WTC11 (cell line): ENCODE data around the gene LRRC40. TPM values are rescaled to one million over a fixed set of nuclear protein-coding genes. Genes with fewer than 3 reads are reported as not detected.
"Not testable (repeated sequence)": the region's sequence is repeated elsewhere in the genome, so short reads cannot be mapped to it uniquely, and the experiment has no call there.

ENCODE experiments used
- ATAC-seq: fragments of 200-7000 bp; cut with Tn5 transposase; 2 replicates; pipeline ENCODE4 v1.10.0; 2021; ENCODE audit warnings: mild to moderate bottlenecking, moderate library complexity
- CTCF ChIA-PET: fragments of 300-600 bp; sonication (Branson Sonifier 250); formaldehyde crosslinking; loops from one replicate; lab custom pipeline; 2021; ENCODE audit warnings: antibody characterized with exemption; lab: Charles Lee
- POLR2A ChIA-PET: fragments of 350-600 bp; sonication (Branson Sonifier 250); formaldehyde crosslinking; loops from one replicate; lab custom pipeline; 2021; ENCODE audit warnings: antibody characterized with exemption; lab: Charles Lee
- DNase-seq: peaks from one replicate; pipeline ENCODE4 v3.0.0; 2021; ENCODE audit warnings: low spot score
- H3K27ac Mint-ChIP-seq: 2 replicates; pipeline ENCODE4 v1.8.0; 2021; ENCODE audit warnings: mixed read lengths
- H3K27me3 Mint-ChIP-seq: 2 replicates; pipeline ENCODE4 v1.8.0; 2021; ENCODE audit warnings: low read depth, mild to moderate bottlenecking, moderate library complexity, mixed read lengths
- H3K36me3 Mint-ChIP-seq: 2 replicates; pipeline ENCODE4 v1.8.0; 2021; ENCODE audit warnings: mixed read lengths
- H3K4me1 Mint-ChIP-seq: 2 replicates; pipeline ENCODE4 v1.8.0; 2022; ENCODE audit warnings: mixed read lengths
- H3K4me3 Mint-ChIP-seq: 2 replicates; pipeline ENCODE4 v1.8.0; 2021; ENCODE audit warnings: mild to moderate bottlenecking, moderate library complexity, mixed read lengths
- H3K9me3 Mint-ChIP-seq: 2 replicates; pipeline ENCODE4 v1.8.0; 2021; ENCODE audit warnings: mixed read lengths
- ELF4 ChIP-seq: sonication (generic); formaldehyde crosslinking; IDR thresholded peaks from 2 replicates; pipeline ENCODE4 v1.8.1; 2022; ENCODE audit warnings: low read depth, mild to moderate bottlenecking, moderate library complexity, missing genetic modification reagents
- EMX1 ChIP-seq: fragments of 250-450 bp; sonication (Bioruptor Pico); IDR thresholded peaks from 2 replicates; pipeline ENCODE4 v1.8.0; 2021; ENCODE audit warnings: mild to moderate bottlenecking
- FOXK1 ChIP-seq: sonication (generic); formaldehyde crosslinking; IDR thresholded peaks from 2 replicates; pipeline ENCODE4 v1.8.0; 2022; ENCODE audit warnings: mild to moderate bottlenecking, moderate library complexity, missing genetic modification reagents
- FOXP4 ChIP-seq: sonication (generic); formaldehyde crosslinking; IDR thresholded peaks from 2 replicates; pipeline ENCODE4 v1.8.0; 2022; ENCODE audit warnings: mild to moderate bottlenecking, missing genetic modification reagents
- GTF2I ChIP-seq: fragments of 250-450 bp; sonication (Bioruptor Pico); conservative IDR thresholded peaks from 2 replicates; pipeline ENCODE4 v1.4.0; 2021; ENCODE audit warnings: mild to moderate bottlenecking
- HMGA2 ChIP-seq: fragments of 250-450 bp; sonication (Bioruptor Pico); IDR thresholded peaks from 2 replicates; pipeline ENCODE4 v1.4.0; 2021; ENCODE audit warnings: mild to moderate bottlenecking, moderate library complexity
- JAZF1 ChIP-seq: fragments of 250-450 bp; sonication (Bioruptor Pico); IDR thresholded peaks from 2 replicates; pipeline ENCODE4 v1.9.0; 2021; ENCODE audit warnings: moderate library complexity, mild to moderate bottlenecking, inconsistent platforms
- NR2C2 ChIP-seq: sonication (generic); formaldehyde crosslinking; IDR thresholded peaks from 2 replicates; pipeline ENCODE4 v1.8.0; 2022; ENCODE audit warnings: mild to moderate bottlenecking, missing genetic modification reagents
- RELA ChIP-seq: sonication (generic); formaldehyde crosslinking; IDR thresholded peaks from 2 replicates; pipeline ENCODE4 v1.8.1; 2022; ENCODE audit warnings: missing genetic modification reagents, mild to moderate bottlenecking, borderline replicate concordance
- SMAD3 ChIP-seq: sonication (generic); formaldehyde crosslinking; IDR thresholded peaks from 2 replicates; pipeline ENCODE4 v1.8.0; 2022; ENCODE audit warnings: missing genetic modification reagents, mild to moderate bottlenecking, borderline replicate concordance
- SOX15 ChIP-seq: fragments of 250-450 bp; sonication (Bioruptor Pico); IDR thresholded peaks from 2 replicates; pipeline ENCODE4 v1.9.0; 2021; ENCODE audit warnings: mild to moderate bottlenecking
- TEAD4 ChIP-seq: sonication (generic); formaldehyde crosslinking; IDR thresholded peaks from 2 replicates; pipeline ENCODE4 v1.8.0; 2022; ENCODE audit warnings: mild to moderate bottlenecking, missing genetic modification reagents
- ZNF138 ChIP-seq: sonication (generic); formaldehyde crosslinking; conservative IDR thresholded peaks from 2 replicates; pipeline ENCODE4 v1.8.1; 2022; ENCODE audit warnings: mild to moderate bottlenecking, moderate library complexity, missing genetic modification reagents
- ZNF263 ChIP-seq: sonication (generic); formaldehyde crosslinking; IDR thresholded peaks from 2 replicates; pipeline ENCODE4 v1.8.1; 2022; ENCODE audit warnings: low read depth, mild to moderate bottlenecking, moderate library complexity, missing genetic modification reagents
- ZNF281 ChIP-seq: sonication (generic); formaldehyde crosslinking; IDR thresholded peaks from 2 replicates; pipeline ENCODE4 v1.8.0; 2023; ENCODE audit warnings: mild to moderate bottlenecking, missing genetic modification reagents
- ZNF396 ChIP-seq: fragments of 250-450 bp; sonication (Bioruptor Pico); IDR thresholded peaks from 2 replicates; pipeline ENCODE4 v1.8.0; 2021; ENCODE audit warnings: mild to moderate bottlenecking, moderate library complexity, borderline replicate concordance
- ZNF425 ChIP-seq: fragments of 250-450 bp; sonication (Bioruptor Pico); conservative IDR thresholded peaks from 2 replicates; pipeline ENCODE4 v1.9.0; 2021; ENCODE audit warnings: mild to moderate bottlenecking
- total RNA-seq: library from RNA; stranded (reverse); gene quantifications from 3 replicates; pipeline ENCODE4 v1.2.3, GENCODE V29; 2021
- TF ChIP-seq, protein P1 (sequence below): fragments of 250-450 bp; sonication (Bioruptor Pico); IDR thresholded peaks from 2 replicates; pipeline ENCODE4 v1.8.0; 2021; ENCODE audit warnings: mild to moderate bottlenecking
- TF ChIP-seq, protein P2 (sequence below): sonication (generic); formaldehyde crosslinking; IDR thresholded peaks from 2 replicates; pipeline ENCODE4 v1.8.1; 2022; ENCODE audit warnings: mild to moderate bottlenecking, missing genetic modification reagents, moderate library complexity, borderline replicate concordance

LRRC40 gene
- total RNA-seq, 1 experiment from 2014 or later: 26.7 TPM

GRCh38 chr1:70194601-70195000, 10.8 kb downstream of the LRRC40 start:
- H3K4me3 Mint-ChIP-seq: no peak overlapping the region
- TF ChIP-seq, protein P1, sequence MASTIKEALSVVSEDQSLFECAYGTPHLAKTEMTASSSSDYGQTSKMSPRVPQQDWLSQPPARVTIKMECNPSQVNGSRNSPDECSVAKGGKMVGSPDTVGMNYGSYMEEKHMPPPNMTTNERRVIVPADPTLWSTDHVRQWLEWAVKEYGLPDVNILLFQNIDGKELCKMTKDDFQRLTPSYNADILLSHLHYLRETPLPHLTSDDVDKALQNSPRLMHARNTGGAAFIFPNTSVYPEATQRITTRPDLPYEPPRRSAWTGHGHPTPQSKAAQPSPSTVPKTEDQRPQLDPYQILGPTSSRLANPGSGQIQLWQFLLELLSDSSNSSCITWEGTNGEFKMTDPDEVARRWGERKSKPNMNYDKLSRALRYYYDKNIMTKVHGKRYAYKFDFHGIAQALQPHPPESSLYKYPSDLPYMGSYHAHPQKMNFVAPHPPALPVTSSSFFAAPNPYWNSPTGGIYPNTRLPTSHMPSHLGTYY: no peak
- TF ChIP-seq ZNF396 (CRISPR knock-in tag): no peak
- TF ChIP-seq SMAD3 (CRISPR knock-in tag): no peak
- TF ChIP-seq TEAD4: no peak
- no peak for TF ChIP-seq ZNF281
- TF ChIP-seq, protein P2, sequence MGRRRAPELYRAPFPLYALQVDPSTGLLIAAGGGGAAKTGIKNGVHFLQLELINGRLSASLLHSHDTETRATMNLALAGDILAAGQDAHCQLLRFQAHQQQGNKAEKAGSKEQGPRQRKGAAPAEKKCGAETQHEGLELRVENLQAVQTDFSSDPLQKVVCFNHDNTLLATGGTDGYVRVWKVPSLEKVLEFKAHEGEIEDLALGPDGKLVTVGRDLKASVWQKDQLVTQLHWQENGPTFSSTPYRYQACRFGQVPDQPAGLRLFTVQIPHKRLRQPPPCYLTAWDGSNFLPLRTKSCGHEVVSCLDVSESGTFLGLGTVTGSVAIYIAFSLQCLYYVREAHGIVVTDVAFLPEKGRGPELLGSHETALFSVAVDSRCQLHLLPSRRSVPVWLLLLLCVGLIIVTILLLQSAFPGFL (CRISPR knock-in tag): no peak
- TF ChIP-seq ZNF263 (CRISPR knock-in tag): no peak
- TF ChIP-seq RELA: no peak
- no peak for TF ChIP-seq ZNF138 (CRISPR knock-in tag)
- TF ChIP-seq ZNF425 (CRISPR knock-in tag): no peak
- no peak for TF ChIP-seq SOX15
- H3K9me3 Mint-ChIP-seq: peaks cover 8% of the 10 kb centered on the region
- no peaks in the 10 kb centered on the region for H3K36me3 Mint-ChIP-seq
- DNase-seq (no peak), ATAC-seq (no peak)
- no peaks in the 10 kb centered on the region for H3K27me3 Mint-ChIP-seq
- H3K4me1 Mint-ChIP-seq: no peaks in the 10 kb centered on the region
- H3K27ac Mint-ChIP-seq: no peak overlapping the region
- ChIA-PET CTCF (interaction anchor here (0.6 kb wide), 1 partner anchor 152 kb away, joined by 5 read pairs; no protein-coding TSS in a partner anchor), POLR2A (no interaction called here)

DNA sequence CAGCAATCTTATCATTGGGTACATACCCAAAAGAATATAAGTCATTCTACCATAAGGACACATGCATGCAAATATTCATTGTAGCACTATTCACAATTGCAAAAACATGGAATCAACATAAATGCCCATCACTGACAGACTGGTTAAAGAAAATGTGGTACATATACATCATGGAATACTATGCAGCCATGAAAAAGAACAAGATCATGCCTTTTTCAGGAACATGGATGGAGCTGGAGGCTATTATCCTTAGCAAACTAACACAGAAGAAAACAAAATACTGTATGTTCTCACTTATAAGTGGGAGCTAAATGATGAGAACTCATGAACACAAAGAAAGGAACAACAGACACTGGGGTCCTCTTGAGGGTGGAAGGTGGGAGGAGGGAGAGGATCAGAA, 12.9 kb downstream of the LRRC40 start:
- ATAC-seq, H3K9me3 Mint-ChIP-seq, DNase-seq, H3K4me1 Mint-ChIP-seq, CTCF ChIA-PET, H3K27me3 Mint-ChIP-seq, H3K36me3 Mint-ChIP-seq, POLR2A ChIA-PET, H3K4me3 Mint-ChIP-seq, H3K27ac Mint-ChIP-seq: not testable (repeated sequence)
- TF ChIP-seq GTF2I (CRISPR knock-in tag): peak; percentile 74

DNA sequence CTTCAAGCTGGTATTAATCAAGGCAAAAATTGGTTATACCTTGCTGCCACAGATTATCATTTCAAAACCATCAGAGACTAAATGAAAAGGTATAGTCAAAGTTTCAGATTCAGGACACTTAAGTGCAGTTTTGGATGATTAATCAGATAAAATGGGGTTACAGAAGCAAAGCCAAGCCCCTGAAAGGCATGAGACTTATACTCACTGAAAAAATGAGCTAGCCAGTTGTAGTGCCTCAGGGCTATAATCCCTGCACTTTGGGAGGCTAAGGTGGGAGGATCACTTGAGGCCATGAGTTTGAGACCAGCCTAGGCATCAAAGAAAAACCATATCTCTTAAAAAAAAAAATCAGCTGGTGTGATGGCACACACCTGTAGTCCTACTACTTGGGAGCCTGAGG, 15.2 kb downstream of the LRRC40 start:
- ChIA-PET POLR2A (no interaction called here), CTCF (no interaction called here)
- H3K27ac Mint-ChIP-seq: no peak overlapping the region
- no peak for ATAC-seq
- no peak for DNase-seq
- no peaks in the 10 kb centered on the region for H3K27me3 Mint-ChIP-seq
- no peaks in the 10 kb centered on the region for H3K36me3 Mint-ChIP-seq
- H3K4me3 Mint-ChIP-seq: no peak overlapping the region
- H3K4me1 Mint-ChIP-seq: no peaks in the 10 kb centered on the region
- peaks cover 8% of the 10 kb centered on the region for H3K9me3 Mint-ChIP-seq
- no peak for TF ChIP-seq FOXP4 (CRISPR knock-in tag)
- TF ChIP-seq ELF4 (CRISPR knock-in tag): no peak
- no peak for TF ChIP-seq EMX1 (CRISPR knock-in tag)
- TF ChIP-seq, protein P1: no peak
- no peak for TF ChIP-seq TEAD4
- no peak for TF ChIP-seq ZNF281
- no peak for TF ChIP-seq FOXK1 (CRISPR knock-in tag)
- no peak for TF ChIP-seq HMGA2 (CRISPR knock-in tag)
- no peak for TF ChIP-seq JAZF1
- no peak for TF ChIP-seq NR2C2 (CRISPR knock-in tag)
- TF ChIP-seq ZNF263 (CRISPR knock-in tag): no peak
